Measurements from ENCODE around the gene ATXN1.

Gene ATXN1

GRCh38 chr6:16578695-16579285 is 182.5 kb downstream of the ATXN1 start:
- H3K27me3 ChIP-seq, result no peaks in the 10 kb centered on the region
- H3K4me3 ChIP-seq (ENCODE audit: low read depth, low read length), result no peak overlapping the region
- no peaks in the 10 kb centered on the region for H3K36me3 ChIP-seq
- no peaks in the 10 kb centered on the region for H3K9me3 ChIP-seq
- no peaks in the 10 kb centered on the region for H3K4me1 ChIP-seq
- TF ChIP-seq CTCF (IDR thresholded peaks at IDR 0.05; ENCODE audit: low read depth, low read length), result no peak
- no peak for DNase-seq

GRCh38 chr6:16576451-16577368 is 184.6 kb downstream of the ATXN1 start:
- Histone ChIP-seq H3K4me3 (ENCODE audit: low read depth, low read length) (no peak overlapping the region), H3K4me1 (no peaks in the 10 kb centered on the region)
- DNase-seq, result no peak

GRCh38 chr6:16575655-16576054 is 185.6 kb downstream of the ATXN1 start:
- no peaks in the 10 kb centered on the region for H3K9me3 ChIP-seq
- TF ChIP-seq CTCF (IDR thresholded peaks at IDR 0.05; ENCODE audit: low read depth, low read length), result no peak
- no peak for DNase-seq
- H3K4me3 ChIP-seq (ENCODE audit: low read depth, low read length), result no peak overlapping the region
- H3K36me3 ChIP-seq, result no peaks in the 10 kb centered on the region
- no peaks in the 10 kb centered on the region for H3K4me1 ChIP-seq
- no peaks in the 10 kb centered on the region for H3K27me3 ChIP-seq

More at GRCh38 chr6:16576451-16577368, 184.6 kb downstream of the ATXN1 start:
- H3K9me3 ChIP-seq, result no peaks in the 10 kb centered on the region
- no peaks in the 10 kb centered on the region for H3K27me3 ChIP-seq
- TF ChIP-seq CTCF (IDR thresholded peaks at IDR 0.05; ENCODE audit: low read depth, low read length), result no peak
- H3K36me3 ChIP-seq, result no peaks in the 10 kb centered on the region

GRCh38 chr6:16572943-16573342 is 188.3 kb downstream of the ATXN1 start:
- no peaks in the 10 kb centered on the region for H3K27me3 ChIP-seq
- no peak overlapping the region for H3K4me3 ChIP-seq (ENCODE audit: low read depth, low read length)
- no peak for TF ChIP-seq CTCF (IDR thresholded peaks at IDR 0.05; ENCODE audit: low read depth, low read length)
- H3K36me3 ChIP-seq, result no peaks in the 10 kb centered on the region
- H3K9me3 ChIP-seq, result no peaks in the 10 kb centered on the region
- no peak for DNase-seq
- H3K4me1 ChIP-seq, result no peaks in the 10 kb centered on the region

GRCh38 chr6:16572317-16572716 is 188.9 kb downstream of the ATXN1 start:
- no peak overlapping the region for H3K4me3 ChIP-seq (ENCODE audit: low read depth, low read length)
- DNase-seq, result no peak
- no peaks in the 10 kb centered on the region for H3K4me1 ChIP-seq
- no peaks in the 10 kb centered on the region for H3K9me3 ChIP-seq
- no peaks in the 10 kb centered on the region for H3K36me3 ChIP-seq
- TF ChIP-seq CTCF (IDR thresholded peaks at IDR 0.05; ENCODE audit: low read depth, low read length), result no peak
- H3K27me3 ChIP-seq, result no peaks in the 10 kb centered on the region

GRCh38 chr6:16570946-16571345 is 190.3 kb downstream of the ATXN1 start:
- Histone ChIP-seq H3K4me1 (no peaks in the 10 kb centered on the region), H3K27me3 (no peaks in the 10 kb centered on the region), H3K9me3 (no peaks in the 10 kb centered on the region), H3K4me3 (ENCODE audit: low read depth, low read length) (no peak overlapping the region), H3K36me3 (no peaks in the 10 kb centered on the region)
- TF ChIP-seq CTCF (IDR thresholded peaks at IDR 0.05; ENCODE audit: low read depth, low read length), result no peak
- no peak for DNase-seq
